NCI-H82 (cell line): Measurements from ENCODE around the gene KLF5.
A peak's percentile ranks its signal among the peaks of the same experiment; 100 is the strongest.
"Not testable (repeated sequence)": the region's sequence is repeated elsewhere in the genome, so short reads cannot be mapped to it uniquely, and the experiment has no call there.

ENCODE experiments used
- DNase-seq: peaks from one replicate; lab custom pipeline; 2025; lab: John Stamatoyannopoulos, UW

KLF5 gene

DNA sequence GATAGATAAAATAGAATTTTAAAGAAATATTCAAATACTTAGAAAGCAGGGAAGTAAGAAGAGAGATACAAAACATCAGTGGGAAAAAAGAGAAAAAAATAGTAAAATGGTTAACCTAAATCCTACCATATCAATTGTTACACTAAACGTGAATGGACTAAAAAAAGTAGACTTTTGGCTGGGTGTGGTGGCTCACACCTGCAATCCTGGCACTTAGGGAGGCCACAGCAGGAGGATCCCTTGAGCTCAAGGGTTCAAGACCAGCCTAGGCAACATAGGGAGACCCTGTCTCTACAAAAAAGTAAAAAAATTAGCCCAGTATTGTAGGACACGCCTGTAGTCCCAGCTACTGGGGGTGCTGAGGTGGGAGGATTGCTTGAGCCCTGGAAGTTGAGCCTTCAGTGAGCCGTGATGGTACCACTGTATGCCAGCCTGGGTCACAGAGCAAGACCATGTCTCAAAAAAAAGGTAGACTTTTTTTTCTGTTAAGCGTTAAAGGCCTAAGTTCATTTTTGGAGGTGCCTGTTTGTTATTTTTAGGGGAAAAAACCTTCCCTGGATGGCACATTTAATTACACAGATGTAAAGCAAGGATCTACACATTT is 29.6 kb downstream of the KLF5 start:
- no peak for DNase-seq

DNA sequence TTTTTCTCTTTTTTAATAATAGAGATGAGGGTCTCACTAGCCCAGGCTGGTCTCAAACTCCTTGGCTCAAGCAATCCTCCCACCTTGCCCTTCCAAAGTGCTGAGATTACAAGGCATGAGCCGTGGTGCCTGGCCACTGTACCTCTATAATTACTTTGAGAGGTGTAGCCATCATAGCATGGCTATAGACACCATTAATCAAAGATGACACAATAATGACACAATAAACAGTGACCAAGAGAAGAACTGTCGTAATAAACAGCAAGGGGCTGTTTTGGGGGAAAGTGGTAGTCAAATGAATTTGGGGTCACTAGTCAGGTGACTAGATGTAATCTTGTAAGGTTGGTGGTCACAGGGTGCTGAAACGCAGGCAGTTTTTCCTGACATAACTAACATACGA is 30.4 kb downstream of the KLF5 start:
- DNase-seq = no peak

DNA sequence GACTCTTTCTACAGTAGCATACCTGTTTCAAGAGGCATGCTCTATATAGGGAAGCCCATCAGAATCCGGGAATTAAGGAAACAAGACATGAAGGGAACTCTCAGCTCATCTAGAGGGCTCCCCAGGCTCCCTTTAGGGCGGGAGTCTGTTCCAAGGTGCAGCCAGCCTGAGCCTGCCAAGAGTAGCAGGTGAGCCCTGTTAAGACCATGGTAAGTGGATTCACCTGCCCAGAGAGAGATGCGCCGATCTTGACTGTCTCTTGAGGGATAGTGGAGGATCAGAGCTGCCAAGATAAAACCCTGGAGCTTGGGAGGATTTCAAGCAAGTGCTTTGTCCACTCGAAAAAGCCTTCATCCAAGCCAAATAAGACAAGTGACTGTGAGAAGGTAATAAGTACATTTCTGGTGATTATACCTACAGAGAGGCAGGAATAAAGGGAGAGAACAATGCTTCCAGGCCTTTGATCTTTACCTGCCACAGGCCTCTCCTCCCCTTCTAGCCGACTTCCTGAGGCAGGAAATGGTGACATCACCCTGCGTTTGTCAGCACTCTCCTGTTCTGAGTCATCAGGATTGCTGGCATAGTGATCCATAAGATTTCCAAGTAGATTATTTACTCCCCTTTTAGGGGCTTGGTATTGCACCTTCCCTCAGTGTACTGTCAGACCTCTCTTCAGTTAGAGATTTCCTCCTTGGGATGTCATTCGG is 31.5 kb downstream of the KLF5 start:
- peak; percentile 19 for DNase-seq

DNA sequence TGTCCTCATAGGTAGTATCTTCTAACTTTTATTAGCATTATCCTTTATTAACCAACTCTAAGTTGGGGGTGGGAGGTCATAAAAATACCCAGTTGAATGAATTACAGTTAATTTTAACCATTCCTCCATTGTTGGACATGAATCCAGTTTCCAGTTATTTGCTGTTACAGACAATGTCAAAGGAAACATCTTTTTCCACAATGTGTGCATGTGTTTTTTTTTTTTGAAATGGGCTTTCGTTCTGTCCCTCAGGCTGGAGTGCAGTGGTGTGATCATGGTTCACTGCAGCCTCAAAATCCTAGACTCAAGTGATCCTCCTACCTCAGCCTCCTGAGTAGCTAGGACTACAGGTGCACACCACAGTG is 32.0 kb downstream of the KLF5 start:
- no peak for DNase-seq

DNA sequence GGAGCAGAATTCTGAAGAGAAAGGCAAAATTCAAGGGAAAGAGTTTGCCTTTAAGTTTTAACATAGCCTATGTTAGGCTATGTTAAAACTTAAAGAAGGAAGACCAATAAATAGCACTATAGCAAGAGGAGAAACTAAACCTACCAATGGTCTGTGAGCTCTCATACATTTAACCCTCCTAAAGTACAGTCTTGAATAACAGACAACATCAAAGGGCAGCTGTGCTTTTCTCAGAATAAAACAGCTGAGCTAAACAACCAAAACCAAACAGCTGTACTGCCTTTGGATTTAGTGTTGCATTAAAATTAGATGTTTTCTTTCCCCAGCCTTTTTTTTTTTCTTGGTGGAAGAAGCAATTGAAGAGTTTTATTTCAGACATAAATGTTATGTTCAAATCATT is 34.0 kb downstream of the KLF5 start:
- DNase-seq = no peak

DNA sequence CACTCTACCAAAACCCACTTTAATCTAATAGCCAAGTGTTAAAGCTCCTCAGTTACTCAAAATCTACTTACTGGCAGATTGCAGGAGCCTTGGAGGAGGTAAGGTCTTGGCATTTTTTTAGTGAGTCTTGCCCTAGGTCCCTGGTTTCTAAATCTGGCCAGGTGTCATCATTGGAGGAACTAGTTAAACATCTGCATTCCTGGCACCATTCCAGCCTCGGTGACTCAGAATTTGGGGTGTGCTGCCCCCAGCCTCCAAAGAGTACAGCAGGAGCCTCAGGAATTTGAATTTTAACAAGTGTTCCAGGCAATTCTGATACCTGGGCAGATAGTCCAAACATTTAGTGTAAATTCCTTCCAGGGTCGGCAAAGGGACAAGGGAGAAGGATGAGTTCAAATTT is 37.4 kb downstream of the KLF5 start:
- peak; percentile 42 for DNase-seq

DNA sequence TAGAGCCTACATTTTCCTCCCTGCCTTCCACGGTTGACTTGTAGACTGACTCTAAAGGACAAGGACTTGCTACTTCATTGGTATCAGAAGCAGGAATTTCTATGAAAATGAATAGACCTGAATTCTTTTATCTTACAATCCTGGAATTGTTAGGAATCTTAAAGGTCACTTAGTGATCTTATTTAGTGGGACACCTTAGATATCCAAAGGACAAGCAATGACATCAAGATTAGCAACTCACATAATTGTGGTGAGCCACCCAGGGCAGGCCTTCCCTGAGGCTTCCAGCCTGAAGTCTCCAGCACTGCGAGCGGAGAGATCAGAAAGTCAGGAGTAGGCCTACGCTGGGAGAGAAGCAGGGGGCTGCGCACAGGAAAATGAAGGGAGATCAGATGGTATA is 37.8 kb downstream of the KLF5 start:
- no peak for DNase-seq

DNA sequence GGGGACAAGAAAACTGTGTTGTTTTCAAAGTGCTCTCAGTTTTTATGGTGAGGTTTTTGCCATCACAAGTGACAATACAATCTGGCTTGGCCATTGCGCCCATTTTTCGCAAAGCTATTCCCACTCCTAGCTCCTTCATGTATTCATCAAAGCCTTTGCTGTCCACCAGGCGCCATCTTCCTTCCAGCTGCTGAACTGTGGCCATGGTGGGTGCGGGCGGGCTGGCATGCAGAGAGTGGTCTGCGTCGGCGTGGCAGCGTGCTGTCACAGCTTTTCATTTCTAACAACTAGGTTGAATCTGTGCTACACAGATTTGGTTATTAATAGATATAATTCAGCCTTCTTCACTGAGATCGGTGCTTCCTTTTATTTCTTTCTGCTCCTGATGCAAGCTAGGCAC is 42.0 kb downstream of the KLF5 start:
- DNase-seq = not testable (repeated sequence)

DNA sequence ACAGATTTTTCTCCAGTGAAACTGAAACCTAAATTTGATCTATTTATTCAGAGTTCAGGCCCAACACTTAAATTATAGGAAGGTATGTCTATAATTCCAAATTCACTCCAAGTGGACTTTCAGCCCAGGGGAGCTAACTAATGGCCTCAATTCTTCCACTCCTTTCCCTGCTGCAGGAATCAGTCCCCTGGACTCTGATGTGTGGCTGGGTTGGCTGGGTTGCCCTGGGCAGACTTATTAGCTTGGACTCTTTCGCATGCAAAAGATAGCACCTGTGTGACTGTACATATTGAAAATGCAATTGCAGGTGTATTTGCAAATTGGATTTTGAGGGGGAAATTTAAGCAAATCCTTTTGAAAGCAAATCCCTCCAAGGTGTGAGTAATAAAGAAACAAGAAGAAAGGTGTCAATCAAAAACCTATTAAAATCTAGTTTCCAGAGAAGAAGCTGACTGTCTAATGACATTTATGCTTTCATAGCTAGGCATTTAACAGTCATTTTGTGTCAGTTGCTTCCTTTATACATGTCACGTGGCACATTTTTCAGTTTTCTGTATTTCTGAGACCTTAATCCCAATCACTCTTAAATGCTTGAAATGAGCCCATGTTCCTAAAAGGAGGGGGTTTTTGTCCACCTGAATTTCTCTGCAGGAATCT is 42.7 kb downstream of the KLF5 start:
- DNase-seq = no peak

DNA sequence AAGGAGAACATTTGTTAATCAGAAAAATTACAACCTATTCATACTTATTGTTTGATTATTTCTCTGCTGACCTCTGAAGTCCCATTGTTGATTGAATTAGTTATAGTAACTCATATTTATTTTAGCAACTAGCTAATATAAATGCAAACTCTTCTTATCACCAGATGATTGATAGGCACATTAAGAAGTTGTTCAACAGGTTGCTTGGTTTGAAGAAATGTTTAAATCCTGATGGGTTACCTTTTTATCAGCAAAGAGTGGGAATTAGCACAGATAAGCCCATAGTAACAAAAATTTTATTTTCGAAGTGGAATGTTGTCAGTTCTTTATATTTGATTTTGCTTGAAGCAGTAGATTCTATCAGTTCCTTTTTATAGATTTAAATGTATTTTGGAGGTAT is 44.4 kb downstream of the KLF5 start:
- no peak for DNase-seq

DNA sequence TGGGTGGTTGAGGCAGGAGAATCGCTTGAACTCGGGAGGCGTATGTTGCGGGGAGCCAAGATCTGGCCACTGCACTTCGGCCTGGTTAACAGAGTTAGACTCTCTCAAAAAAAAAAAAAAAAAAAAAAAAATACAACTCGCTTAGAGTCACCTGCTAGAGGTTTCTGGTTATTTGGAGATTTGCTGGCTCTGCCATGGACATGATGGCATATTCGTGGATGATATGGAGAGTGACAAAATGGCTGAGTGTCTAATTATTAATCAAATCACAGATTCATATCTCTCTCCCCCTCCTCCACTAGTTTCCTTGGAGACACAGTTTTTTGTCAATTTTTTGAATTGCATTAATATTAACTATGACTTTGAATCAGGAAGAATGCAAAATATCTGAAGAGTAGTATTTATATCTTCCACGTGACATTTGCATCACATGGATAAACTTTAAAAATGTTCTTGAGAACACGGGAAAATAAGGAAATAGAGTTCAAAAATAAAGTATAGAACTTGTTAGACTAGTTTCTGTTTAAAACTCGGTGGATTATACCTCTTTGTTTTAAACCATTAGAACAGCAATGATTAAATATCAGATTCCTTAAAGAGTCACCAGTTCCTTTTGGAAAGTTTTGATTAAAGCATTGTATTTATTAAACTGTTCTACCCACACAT is 47.8 kb downstream of the KLF5 start:
- no peak for DNase-seq

DNA sequence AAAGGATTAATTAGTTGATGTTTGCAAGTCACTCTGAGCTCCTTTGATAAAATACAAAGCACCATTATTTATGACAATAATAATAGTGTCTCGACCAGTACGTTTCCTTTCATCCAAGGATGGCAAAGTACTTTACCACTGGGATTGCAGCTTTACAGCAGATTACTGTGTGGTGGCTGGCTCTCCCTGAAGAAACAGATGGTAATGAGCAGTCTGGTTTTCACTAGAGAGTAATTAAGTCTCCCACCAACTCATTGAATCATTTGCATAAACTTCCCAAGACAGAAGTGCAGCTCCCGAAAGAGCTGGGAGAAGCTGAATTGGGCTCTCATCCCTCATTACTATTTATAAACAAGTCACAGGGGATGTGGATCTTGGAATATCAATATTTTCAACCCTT is 48.7 kb downstream of the KLF5 start:
- peak; percentile 79 for DNase-seq

DNA sequence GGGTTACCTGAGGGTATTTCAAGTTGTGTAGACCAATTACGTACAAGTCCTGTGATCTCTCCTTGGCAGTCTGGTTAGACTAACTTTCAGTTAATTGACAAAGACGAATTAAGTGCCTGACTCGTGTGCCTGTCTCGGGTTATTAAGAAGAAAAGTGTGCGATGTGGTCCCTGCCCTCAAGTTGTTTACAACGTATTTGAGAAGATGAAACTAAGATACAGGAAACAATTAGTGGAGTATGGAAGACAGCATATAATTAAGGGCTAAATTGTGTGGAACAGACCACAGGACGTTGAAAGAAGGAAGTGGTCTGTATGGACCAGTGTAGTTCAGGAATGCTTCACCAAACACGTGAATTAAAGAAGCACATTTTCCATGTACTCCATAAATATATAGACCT is 49.2 kb downstream of the KLF5 start:
- DNase-seq = peak; percentile 16

DNA sequence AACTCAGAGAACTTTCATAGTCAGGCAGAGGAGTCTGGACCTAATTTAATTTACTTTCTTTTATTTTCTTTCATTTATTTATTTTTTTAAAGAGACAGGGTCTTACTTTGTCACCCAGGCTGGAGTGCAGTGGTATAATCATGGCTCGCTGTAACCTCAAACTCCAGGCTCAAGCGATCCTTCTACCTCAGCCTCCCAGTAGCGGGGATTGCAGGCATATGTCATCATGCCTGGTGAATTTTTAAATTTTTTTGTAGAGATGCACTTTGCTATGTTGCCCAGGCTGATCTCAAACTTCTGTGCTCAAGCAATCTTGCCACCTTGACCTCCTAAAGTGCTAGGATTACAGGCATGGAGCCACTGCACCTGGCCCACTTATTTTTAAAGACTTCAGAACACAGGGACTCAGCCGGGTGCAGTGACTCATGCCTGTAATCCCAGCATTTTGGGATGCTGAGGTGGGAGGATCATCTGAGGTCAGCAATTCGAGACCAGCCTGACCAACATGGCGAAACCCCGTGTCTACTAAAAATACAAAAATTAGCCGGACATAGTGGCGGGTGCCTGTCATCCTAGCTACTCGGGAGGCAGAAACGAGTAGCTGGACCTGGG is 50.6 kb downstream of the KLF5 start:
- DNase-seq = peak; percentile 21

DNA sequence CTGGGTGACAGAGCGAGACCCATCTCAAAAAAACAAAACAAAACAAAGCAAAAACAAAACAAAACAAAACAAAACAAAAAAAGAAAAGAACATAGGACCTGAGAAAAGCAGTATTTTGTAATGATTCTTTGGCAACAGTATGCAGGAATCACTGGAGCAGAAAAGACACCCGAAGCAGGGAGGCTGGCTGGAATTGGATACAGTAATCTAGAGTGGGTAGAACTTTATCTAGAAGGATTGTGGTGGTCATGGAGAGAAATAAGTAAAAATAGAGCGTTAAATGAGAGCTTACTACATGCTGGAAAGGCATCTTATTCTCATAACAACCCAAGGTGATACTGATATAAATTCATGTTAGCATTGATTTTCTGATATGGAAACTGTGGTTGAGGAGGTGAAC is 51.2 kb downstream of the KLF5 start:
- no peak for DNase-seq

DNA sequence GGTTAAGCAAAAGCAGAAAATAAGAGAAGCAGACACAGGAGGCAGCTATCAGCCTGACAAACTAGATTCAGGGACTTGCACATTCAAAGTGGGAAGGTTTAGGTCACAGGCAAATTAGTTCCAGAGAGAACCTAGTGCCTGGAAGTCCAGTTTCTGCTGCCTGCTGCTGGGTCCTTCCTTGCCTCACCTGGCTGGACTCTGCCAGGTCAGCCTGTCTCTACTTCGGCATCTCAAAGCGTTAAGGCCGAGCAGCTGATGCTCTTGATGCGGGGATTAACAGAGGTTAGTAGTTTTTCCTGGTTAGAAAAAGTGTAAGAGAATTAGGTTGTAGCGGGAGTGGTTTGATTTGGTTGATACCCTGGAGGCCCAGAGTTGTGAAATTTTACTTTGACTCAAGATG is 52.0 kb downstream of the KLF5 start:
- DNase-seq = peak; percentile 12

DNA sequence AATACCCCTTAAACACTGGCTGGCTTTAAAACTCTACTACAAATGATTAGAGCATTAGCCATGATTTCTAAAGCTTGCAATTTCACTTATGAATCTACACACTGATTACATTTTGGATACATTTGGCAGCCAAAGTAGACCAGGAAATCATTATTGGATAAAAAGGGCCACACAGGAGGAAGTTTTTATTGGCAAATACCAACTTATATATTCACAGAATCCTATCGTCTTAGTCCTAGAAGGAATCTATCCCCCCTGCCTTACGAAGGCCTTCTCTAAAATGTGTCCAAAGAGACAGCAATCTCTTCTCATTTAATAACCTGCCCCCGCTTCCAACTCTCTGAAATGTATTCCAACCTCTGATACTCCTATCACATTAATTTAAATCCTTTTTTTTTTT is 52.5 kb downstream of the KLF5 start:
- no peak for DNase-seq

DNA sequence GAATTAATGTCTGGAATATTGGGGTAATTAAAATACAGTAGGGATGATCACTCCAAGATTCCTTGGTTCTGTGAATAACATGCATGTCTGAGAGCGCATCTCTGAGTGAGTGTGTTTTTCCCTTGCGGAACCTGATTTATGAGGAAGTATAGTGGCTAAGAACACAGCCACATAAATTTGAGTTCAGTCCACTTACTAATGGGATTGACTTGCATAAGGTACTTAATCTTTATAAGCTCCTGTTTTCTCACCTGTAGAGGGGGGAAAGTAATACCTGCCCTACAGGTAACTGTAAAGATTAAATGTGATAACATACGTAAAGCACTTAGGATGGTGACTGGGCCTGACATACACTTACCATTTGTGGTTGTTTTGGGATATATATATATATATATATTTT is 60.8 kb downstream of the KLF5 start:
- peak; percentile 22 for DNase-seq
